Suprapubic skin (tissue), 4 donors: ENCODE data around the gene ARHGAP6.

ENCODE experiments used
- CTCF ChIP-seq, 2 donors: fragments of 200-600 bp in 1 of 2; fragments of 450-650 bp in 1 of 2; sonication (generic) in 1 of 2; IDR thresholded peaks; one replicate each; pipeline ENCODE4 v1.5.1; 2016 to 2019; ENCODE audit warnings: antibody characterized with exemption in 2 of 2, mild to moderate bottlenecking in 1 of 2, moderate library complexity in 1 of 2
- EP300 ChIP-seq: sonication (generic); formaldehyde crosslinking; IDR thresholded peaks from one replicate; pipeline ENCODE4 v1.6.1; 2017; ENCODE audit warnings: antibody characterized with exemption
- POLR2A ChIP-seq, 2 donors: fragments of 450-650 bp; IDR thresholded peaks; one replicate each; pipeline ENCODE4 v1.6.1; 2017; ENCODE audit warnings: antibody characterized with exemption in 2 of 2, mild to moderate bottlenecking in 2 of 2, moderate library complexity in 2 of 2
- POLR2AphosphoS5 ChIP-seq, 3 donors: sonication (generic); formaldehyde crosslinking; IDR thresholded peaks; one replicate each; pipeline ENCODE4 v1.6.1; 2017; ENCODE audit warnings: antibody characterized with exemption in 3 of 3

- TF ChIP-seq EP300 (no peak), CTCF (IDR thresholded peaks at IDR 0.05) (no peak), POLR2AphosphoS5 (IDR thresholded peaks at IDR 0.05) (no peak), POLR2A (IDR thresholded peaks at IDR 0.05) (no peak)
Measured at GRCh38 chrX:11474021-11474420, 191.7 kb downstream of the ARHGAP6 start.
